K562 (cell line): ENCODE measurements around the gene EYA3. TPM values are rescaled to one million over a fixed set of nuclear protein-coding genes. Genes with fewer than 3 reads are reported as not detected.

Experiments used
- JUNB ChIP-seq: fragments of 450-650 bp; formaldehyde crosslinking; conservative IDR thresholded peaks from 2 replicates; pipeline ENCODE4 v1.4.0; 2020; ENCODE audit warnings: mild to moderate bottlenecking
- NFIX ChIP-seq: fragments of 250-450 bp; sonication (Bioruptor Pico); IDR thresholded peaks from 2 replicates; pipeline ENCODE4 v1.4.0; 2020; ENCODE audit warnings: low read depth, mild to moderate bottlenecking, moderate library complexity
- PCBP1 ChIP-seq: fragments of 200-400 bp; formaldehyde crosslinking; IDR thresholded peaks from 2 replicates; pipeline ENCODE4 v1.6.1; 2018; ENCODE audit warnings: mild to moderate bottlenecking, low read depth, low read length; ENCODE audit not compliant: poor library complexity, severe bottlenecking
- TCF3 ChIP-seq: sonication (generic); formaldehyde crosslinking; IDR thresholded peaks from 2 replicates; pipeline ENCODE4 v1.4.0; 2020; ENCODE audit warnings: mild to moderate bottlenecking, missing genetic modification reagents
- ZBTB11 ChIP-seq, 3 experiments: fragments of 200-800 bp in 1 of 3; fragments of 250-450 bp in 1 of 3; fragments of 450-650 bp in 1 of 3; sonication (Bioruptor Pico) in 1 of 3; sonication (Bioruptor generic) in 1 of 3; formaldehyde crosslinking in 1 of 3; IDR thresholded peaks; 2 replicates each; pipeline versions ENCODE4 v1.6.1 to v1.8.0; 2016 to 2022; ENCODE audit warnings: mild to moderate bottlenecking in 2 of 3, missing genetic modification characterization in 2 of 3, missing compliant biosample characterization in 1 of 3, moderate library complexity in 1 of 3
- ZNF280B ChIP-seq: fragments of 250-450 bp; sonication (Bioruptor Pico); IDR thresholded peaks from 2 replicates; pipeline ENCODE4 v1.5.1; 2021; ENCODE audit warnings: mild to moderate bottlenecking
- ZSCAN29 ChIP-seq: fragments of 450-650 bp; IDR thresholded peaks from 2 replicates; pipeline ENCODE4 v1.6.1; 2017
- polyA plus RNA-seq, 8 experiments: library from polyadenylated mRNA; depleted of rRNA in 4 of 8; stranded (reverse) in 5 of 8; unstranded in 3 of 8; fragments of >200 nt; fragmentation: Nextera tagmentation in 2 of 8; fragmentation: Illumina TruSeq in 1 of 8; extraction: Ambion mirVana in 2 of 8; extraction: Trizol in 1 of 8; gene quantifications; 2 replicates each; pipeline versions ENCODE4 v1.2.1 to v1.2.3, GENCODE V29; 2011 to 2014; ENCODE audit warnings: inconsistent platforms in 1 of 8, missing spikeins in 1 of 8
- total RNA-seq, 7 experiments: library from RNA; depleted of rRNA in 6 of 7; stranded (reverse); fragments of >200 nt in 6 of 7; fragmentation: Illumina TruSeq in 2 of 7; extraction: Trizol in 2 of 7; gene quantifications; 2 replicates each; pipeline versions ENCODE4 v1.2.1 to v1.2.3, GENCODE V29; 2011 to 2021; ENCODE audit warnings: low replicate concordance in 1 of 7
- TF ChIP-seq, protein P1 (sequence below): fragments of 450-650 bp; IDR thresholded peaks from 2 replicates; pipeline ENCODE4 v1.6.1; 2016; ENCODE audit warnings: mild to moderate bottlenecking
- TF ChIP-seq, protein P2 (sequence below): fragments of 450-650 bp; IDR thresholded peaks from 2 replicates; pipeline ENCODE4 v1.6.1; 2017; ENCODE audit warnings: antibody characterized with exemption

EYA3 gene
- total and polyA plus RNA-seq, 9 of the 15 experiments (the other 6 are each of a cell fraction or from before 2014, with no cell fraction given), result 21.7 to 64.0 (median 43.6) TPM

DNA sequence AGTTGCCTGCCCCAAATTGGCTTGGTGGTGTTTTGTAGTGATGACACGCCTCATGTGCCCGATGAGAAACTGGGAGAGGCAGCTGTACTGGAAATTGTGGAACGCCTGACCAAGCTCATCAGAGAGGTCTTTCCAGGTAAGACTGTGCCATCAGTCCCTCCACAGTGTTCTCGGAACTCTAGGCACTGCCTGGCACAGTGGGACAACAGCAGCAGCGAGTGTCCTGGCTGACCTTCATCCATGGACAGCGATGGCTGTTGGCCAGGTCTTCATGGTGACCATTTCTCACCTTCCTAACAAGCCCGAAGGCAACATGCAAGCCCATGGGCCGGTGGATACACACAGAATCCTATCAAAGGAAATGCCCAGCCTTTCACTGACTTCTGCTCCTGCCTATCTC is 139.4 kb downstream of the EYA3 start (continued):
- TF ChIP-seq, protein P1, sequence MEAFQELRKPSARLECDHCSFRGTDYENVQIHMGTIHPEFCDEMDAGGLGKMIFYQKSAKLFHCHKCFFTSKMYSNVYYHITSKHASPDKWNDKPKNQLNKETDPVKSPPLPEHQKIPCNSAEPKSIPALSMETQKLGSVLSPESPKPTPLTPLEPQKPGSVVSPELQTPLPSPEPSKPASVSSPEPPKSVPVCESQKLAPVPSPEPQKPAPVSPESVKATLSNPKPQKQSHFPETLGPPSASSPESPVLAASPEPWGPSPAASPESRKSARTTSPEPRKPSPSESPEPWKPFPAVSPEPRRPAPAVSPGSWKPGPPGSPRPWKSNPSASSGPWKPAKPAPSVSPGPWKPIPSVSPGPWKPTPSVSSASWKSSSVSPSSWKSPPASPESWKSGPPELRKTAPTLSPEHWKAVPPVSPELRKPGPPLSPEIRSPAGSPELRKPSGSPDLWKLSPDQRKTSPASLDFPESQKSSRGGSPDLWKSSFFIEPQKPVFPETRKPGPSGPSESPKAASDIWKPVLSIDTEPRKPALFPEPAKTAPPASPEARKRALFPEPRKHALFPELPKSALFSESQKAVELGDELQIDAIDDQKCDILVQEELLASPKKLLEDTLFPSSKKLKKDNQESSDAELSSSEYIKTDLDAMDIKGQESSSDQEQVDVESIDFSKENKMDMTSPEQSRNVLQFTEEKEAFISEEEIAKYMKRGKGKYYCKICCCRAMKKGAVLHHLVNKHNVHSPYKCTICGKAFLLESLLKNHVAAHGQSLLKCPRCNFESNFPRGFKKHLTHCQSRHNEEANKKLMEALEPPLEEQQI, result no peak
- TF ChIP-seq ZSCAN29 (no peak), JUNB (no peak), TCF3 (CRISPR knock-in tag) (no peak), NFIX (no peak), ZBTB11 (CRISPR knock-in tag; IDR thresholded peaks at IDR 0.05) (no peak), PCBP1 (no peak), ZNF280B (CRISPR knock-in tag) (no peak)
- TF ChIP-seq, protein P2, sequence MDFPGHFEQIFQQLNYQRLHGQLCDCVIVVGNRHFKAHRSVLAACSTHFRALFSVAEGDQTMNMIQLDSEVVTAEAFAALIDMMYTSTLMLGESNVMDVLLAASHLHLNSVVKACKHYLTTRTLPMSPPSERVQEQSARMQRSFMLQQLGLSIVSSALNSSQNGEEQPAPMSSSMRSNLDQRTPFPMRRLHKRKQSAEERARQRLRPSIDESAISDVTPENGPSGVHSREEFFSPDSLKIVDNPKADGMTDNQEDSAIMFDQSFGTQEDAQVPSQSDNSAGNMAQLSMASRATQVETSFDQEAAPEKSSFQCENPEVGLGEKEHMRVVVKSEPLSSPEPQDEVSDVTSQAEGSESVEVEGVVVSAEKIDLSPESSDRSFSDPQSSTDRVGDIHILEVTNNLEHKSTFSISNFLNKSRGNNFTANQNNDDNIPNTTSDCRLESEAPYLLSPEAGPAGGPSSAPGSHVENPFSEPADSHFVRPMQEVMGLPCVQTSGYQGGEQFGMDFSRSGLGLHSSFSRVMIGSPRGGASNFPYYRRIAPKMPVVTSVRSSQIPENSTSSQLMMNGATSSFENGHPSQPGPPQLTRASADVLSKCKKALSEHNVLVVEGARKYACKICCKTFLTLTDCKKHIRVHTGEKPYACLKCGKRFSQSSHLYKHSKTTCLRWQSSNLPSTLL, result no peak
